KOPT-K1 (cell line): Measurements from ENCODE around the gene CEP44.
"Not testable (repeated sequence)": the region's sequence is repeated elsewhere in the genome, so short reads cannot be mapped to it uniquely, and the experiment has no call there.

Experiments used
- H3K27ac ChIP-seq: fragments of 200-600 bp; sonication (generic); 2 replicates; pipeline ENCODE4 v1.5.1; 2016; ENCODE audit warnings: antibody characterized with exemption, mild to moderate bottlenecking, low read depth, low read length; ENCODE audit not compliant: poor library complexity, severe bottlenecking
- H3K36me3 ChIP-seq: fragments of 200-600 bp; sonication (generic); 2 replicates; pipeline ENCODE4 v1.5.1; 2017; ENCODE audit warnings: antibody characterized with exemption, mild to moderate bottlenecking, low read length, moderate library complexity; ENCODE audit not compliant: insufficient read depth
- H3K9me3 ChIP-seq: fragments of 200-600 bp; sonication (generic); 2 replicates; pipeline ENCODE4 v1.5.1; 2017; ENCODE audit warnings: antibody characterized with exemption, low read length, mild to moderate bottlenecking; ENCODE audit not compliant: insufficient read depth, poor library complexity, severe bottlenecking

The CEP44 gene

GRCh38 chr4:174292473-174292872 is 8.8 kb downstream of the CEP44 start:
- peaks cover 20% of the 10 kb centered on the region for H3K36me3 ChIP-seq
- no peak overlapping the region for H3K27ac ChIP-seq
- H3K9me3 ChIP-seq = peaks cover 28% of the 10 kb centered on the region

- H3K36me3 ChIP-seq = peaks cover 22% of the 10 kb centered on the region
- H3K9me3 ChIP-seq = peaks cover 28% of the 10 kb centered on the region
- H3K27ac ChIP-seq = not testable (repeated sequence)
Observed at GRCh38 chr4:174294641-174295040, 10.9 kb downstream of the CEP44 start.

- not testable (repeated sequence) for H3K27ac ChIP-seq
- H3K36me3 ChIP-seq = peaks cover 27% of the 10 kb centered on the region
- H3K9me3 ChIP-seq = peaks cover 28% of the 10 kb centered on the region
Observed at GRCh38 chr4:174295142-174295541, 11.4 kb downstream of the CEP44 start.

- Histone ChIP-seq H3K36me3 (peaks cover 43% of the 10 kb centered on the region), H3K9me3 (no peaks in the 10 kb centered on the region), H3K27ac (no peak overlapping the region)
Observed at GRCh38 chr4:174303687-174304086, 20.0 kb downstream of the CEP44 start.

- H3K36me3 ChIP-seq = peaks cover 51% of the 10 kb centered on the region
- no peaks in the 10 kb centered on the region for H3K9me3 ChIP-seq
- no peak overlapping the region for H3K27ac ChIP-seq
Observed at GRCh38 chr4:174304664-174305063, 21.0 kb downstream of the CEP44 start.

GRCh38 chr4:174305961-174306360 is 22.2 kb downstream of the CEP44 start:
- Histone ChIP-seq H3K27ac (no peak overlapping the region), H3K36me3 (peaks cover 53% of the 10 kb centered on the region), H3K9me3 (no peaks in the 10 kb centered on the region)

GRCh38 chr4:174307694-174308093 is 24.0 kb downstream of the CEP44 start:
- H3K36me3 ChIP-seq = peaks cover 69% of the 10 kb centered on the region
- H3K27ac ChIP-seq = no peak overlapping the region

GRCh38 chr4:174312993-174313392 is 29.3 kb downstream of the CEP44 start:
- Histone ChIP-seq H3K36me3 (peaks cover 64% of the 10 kb centered on the region), H3K27ac (no peak overlapping the region), H3K9me3 (no peaks in the 10 kb centered on the region)

More at GRCh38 chr4:174307694-174308093, 24.0 kb downstream of the CEP44 start:
- no peaks in the 10 kb centered on the region for H3K9me3 ChIP-seq

- Histone ChIP-seq H3K36me3 (peaks cover 60% of the 10 kb centered on the region), H3K9me3 (no peaks in the 10 kb centered on the region), H3K27ac (no peak overlapping the region)
Observed at GRCh38 chr4:174314274-174314673, 30.6 kb downstream of the CEP44 start.

- Histone ChIP-seq H3K36me3 (peaks cover 60% of the 10 kb centered on the region), H3K9me3 (no peaks in the 10 kb centered on the region), H3K27ac (no peak overlapping the region)
Observed at GRCh38 chr4:174314770-174315169, 31.1 kb downstream of the CEP44 start.

- Histone ChIP-seq H3K9me3 (no peaks in the 10 kb centered on the region), H3K27ac (no peak overlapping the region), H3K36me3 (peaks cover 50% of the 10 kb centered on the region)
Observed at GRCh38 chr4:174316546-174316945, 32.8 kb downstream of the CEP44 start.

GRCh38 chr4:174316954-174317353 is 33.2 kb downstream of the CEP44 start:
- Histone ChIP-seq H3K27ac (no peak overlapping the region), H3K9me3 (no peaks in the 10 kb centered on the region), H3K36me3 (peaks cover 46% of the 10 kb centered on the region)

GRCh38 chr4:174317531-174317930 is 33.8 kb downstream of the CEP44 start:
- H3K27ac ChIP-seq = no peak overlapping the region
- no peaks in the 10 kb centered on the region for H3K9me3 ChIP-seq
- peaks cover 41% of the 10 kb centered on the region for H3K36me3 ChIP-seq

- peaks cover 36% of the 10 kb centered on the region for H3K36me3 ChIP-seq
- no peak overlapping the region for H3K27ac ChIP-seq
- H3K9me3 ChIP-seq = no peaks in the 10 kb centered on the region
Observed at GRCh38 chr4:174318829-174319764, 35.4 kb downstream of the CEP44 start.

- H3K9me3 ChIP-seq = no peaks in the 10 kb centered on the region
- peaks cover 28% of the 10 kb centered on the region for H3K36me3 ChIP-seq
- H3K27ac ChIP-seq = no peak overlapping the region
Observed at GRCh38 chr4:174320494-174321199, 36.9 kb downstream of the CEP44 start.
